HCT116 (cell line): ENCODE results near the gene UBALD2. TPM values are rescaled to one million over a fixed set of nuclear protein-coding genes. Genes with fewer than 3 reads are reported as not detected.

ENCODE experiments used
- ATAC-seq: fragments of 200-7000 bp; cut with Tn5 transposase; 2 replicates; pipeline ENCODE4 v1.9.1; 2020; ENCODE audit warnings: mild to moderate bottlenecking, moderate library complexity
- BruUV-seq: library from RNA; stranded (reverse); fragments of 400-500 nt; replicated peaks from 2 replicates; lab custom pipeline; 2021; lab: Mats Ljungman, UMichigan
- CTCF ChIA-PET: fragments of 300-600 bp; sonication (Branson Sonifier 250); formaldehyde crosslinking; loops from one replicate; lab custom pipeline; 2021; ENCODE audit warnings: antibody characterized with exemption; lab: Charles Lee
- POLR2A ChIA-PET: fragments of 300-600, 350-600 bp; sonication (Branson Sonifier 250); formaldehyde crosslinking; loops from one replicate; lab custom pipeline; 2021; ENCODE audit warnings: antibody characterized with exemption; lab: Charles Lee
- RAD21 ChIA-PET, 2 experiments: fragments of 300-600 bp; sonication (Branson Sonifier 250); formaldehyde crosslinking; loops; one replicate each; lab custom pipeline; 2023; ENCODE audit warnings: low total read pairs in 2 of 2; ENCODE audit not compliant: uncharacterized antibody in 2 of 2, unreplicated experiment in 2 of 2, low non-redundant PET in 1 of 2; lab: Charles Lee
- DNase-seq: peaks from one replicate; pipeline ENCODE4 v3.0.0-alpha.2; 2010; ENCODE audit warnings: low read depth, low spot score
- H2AFZ ChIP-seq: fragments of 200-600 bp; shearing (Covaris generic), sonication (generic); 2 replicates; pipeline ENCODE4 v1.6.1; 2017; ENCODE audit warnings: low read depth, mixed run types, mixed read lengths, antibody characterized with exemption, low read length; ENCODE audit not compliant: poor library complexity, severe bottlenecking
- H3K27ac ChIP-seq: 2 replicates; pipeline ENCODE4 v1.5.1; 2012; ENCODE audit warnings: low read depth, low read length
- H3K27me3 ChIP-seq: fragments of 200-600 bp; sonication (generic); 2 replicates; pipeline ENCODE4 v1.6.1; 2016; ENCODE audit warnings: mixed run types, low read length, mixed read lengths; ENCODE audit not compliant: insufficient read depth
- H3K36me3 ChIP-seq, 2 experiments: fragments of 200-500 bp in 1 of 2; fragments of 200-600 bp in 1 of 2; sonication (Bioruptor generic) in 1 of 2; sonication (generic) in 1 of 2; 2 replicates each; pipeline versions ENCODE4 v1.5.1 to v1.6.1; 2014 to 2016; ENCODE audit warnings: low read length in 2 of 2, inconsistent platforms in 1 of 2, mixed read lengths in 1 of 2, mixed run types in 1 of 2; ENCODE audit not compliant: insufficient read depth in 2 of 2, control insufficient read depth in 1 of 2
- H3K4me1 ChIP-seq, 2 experiments: fragments of 200-600 bp in 1 of 2; sonication (generic) in 1 of 2; 2 replicates each; pipeline versions ENCODE4 v1.5.1 to v1.6.1; 2012 to 2017; ENCODE audit warnings: low read length in 2 of 2, inconsistent platforms in 1 of 2, mild to moderate bottlenecking in 1 of 2, mixed read lengths in 1 of 2, mixed run types in 1 of 2, moderate library complexity in 1 of 2; ENCODE audit not compliant: insufficient read depth in 2 of 2, control insufficient read depth in 1 of 2
- H3K4me2 ChIP-seq: fragments of 200-600 bp; sonication (generic); 2 replicates; pipeline ENCODE4 v1.6.1; 2017; ENCODE audit warnings: mixed run types, low read length, mixed read lengths
- H3K4me3 ChIP-seq, 2 experiments: fragments of 200-600 bp in 1 of 2; sonication (generic) in 1 of 2; replicated peaks in 1 of 2; 2 replicates each; pipeline ENCODE4 v1.5.1; 2011 to 2016; ENCODE audit warnings: low read length in 2 of 2, control low read depth in 1 of 2, low read depth in 1 of 2, mild to moderate bottlenecking in 1 of 2, mixed read lengths in 1 of 2, mixed run types in 1 of 2
- H3K79me2 ChIP-seq: fragments of 200-600 bp; sonication (generic); 2 replicates; pipeline ENCODE4 v1.6.1; 2017; ENCODE audit warnings: mild to moderate bottlenecking, mixed run types, low read length, moderate library complexity, mixed read lengths; ENCODE audit not compliant: insufficient read depth
- H3K9ac ChIP-seq: fragments of 200-600 bp; sonication (generic); 2 replicates; pipeline ENCODE4 v1.6.1; 2016; ENCODE audit warnings: low read length, mixed read lengths
- H3K9me2 ChIP-seq: fragments of 200-600 bp; sonication (generic), shearing (Covaris generic); 2 replicates; pipeline ENCODE4 v1.6.1; 2017; ENCODE audit warnings: mixed run types, mild to moderate bottlenecking, moderate library complexity; ENCODE audit not compliant: insufficient read depth
- H3K9me3 ChIP-seq, 2 experiments: fragments of 200-500 bp in 1 of 2; fragments of 200-600 bp in 1 of 2; sonication (Bioruptor generic) in 1 of 2; sonication (generic) in 1 of 2; 2 replicates each; pipeline ENCODE4 v1.6.1; 2014 to 2017; ENCODE audit warnings: low read length in 2 of 2, mixed read lengths in 2 of 2, inconsistent platforms in 1 of 2, low read depth in 1 of 2, mild to moderate bottlenecking in 1 of 2, mixed run types in 1 of 2, moderate library complexity in 1 of 2; ENCODE audit not compliant: control insufficient read depth in 1 of 2, insufficient read depth in 1 of 2
- H4K20me1 ChIP-seq: fragments of 200-600 bp; sonication (generic), shearing (Covaris generic); 2 replicates; pipeline ENCODE4 v1.6.1; 2017; ENCODE audit warnings: mixed run types, mild to moderate bottlenecking, moderate library complexity; ENCODE audit not compliant: insufficient read depth
- ATF3 ChIP-seq: IDR thresholded peaks from 2 replicates; pipeline ENCODE4 v1.6.1; 2012
- CEBPB ChIP-seq: IDR thresholded peaks from 2 replicates; pipeline ENCODE4 v1.6.1; 2012; ENCODE audit warnings: low read depth
- CTCF ChIP-seq, 3 experiments: fragments of 200-600 bp in 1 of 3; sonication (generic) in 1 of 3; IDR thresholded peaks in 2 of 3; conservative IDR thresholded peaks in 1 of 3; 2 replicates each; pipeline ENCODE4 v1.5.1; 2012 to 2017; ENCODE audit warnings: low read depth in 2 of 3, low read length in 2 of 3, antibody characterized with exemption in 1 of 3, borderline replicate concordance in 1 of 3, control low read depth in 1 of 3, mild to moderate bottlenecking in 1 of 3, mixed read lengths in 1 of 3, mixed run types in 1 of 3, moderate library complexity in 1 of 3; ENCODE audit not compliant: insufficient read depth in 1 of 3
- ELF1 ChIP-seq: IDR thresholded peaks from 2 replicates; pipeline ENCODE4 v1.6.1; 2012; ENCODE audit warnings: low read depth, borderline replicate concordance
- EZH2 ChIP-seq: fragments of 200-600 bp; sonication (generic); IDR thresholded peaks from 2 replicates; pipeline ENCODE4 v1.6.1; 2017; ENCODE audit warnings: antibody characterized with exemption, mixed run types
- EZH2phosphoT487 ChIP-seq: fragments of 200-600 bp; IDR thresholded peaks from 2 replicates; pipeline ENCODE4 v1.6.1; 2018; ENCODE audit warnings: antibody characterized with exemption, borderline replicate concordance
- FOSL1 ChIP-seq: IDR thresholded peaks from 2 replicates; pipeline ENCODE4 v1.6.1; 2012; ENCODE audit warnings: low read depth
- JUND ChIP-seq: IDR thresholded peaks from 2 replicates; pipeline ENCODE4 v1.6.1; 2012
- YY1 ChIP-seq: IDR thresholded peaks from 2 replicates; pipeline ENCODE4 v1.6.1; 2011; ENCODE audit warnings: low read length, low read depth, moderate library complexity, mild to moderate bottlenecking; ENCODE audit not compliant: insufficient replicate concordance; ENCODE audit errors: extremely low read depth
- ZFX ChIP-seq: fragments of 450-650 bp; IDR thresholded peaks from 2 replicates; pipeline ENCODE4 v1.6.1; 2017
- ZNF274 ChIP-seq: fragments of 200-500 bp; sonication (Bioruptor generic); IDR thresholded peaks from 2 replicates; pipeline ENCODE4 v1.6.1; 2014; ENCODE audit warnings: mild to moderate bottlenecking, low read depth, low read length, inconsistent platforms
- intact Hi-C: fragments of 100-400 bp; cut with micrococcal nuclease; formaldehyde crosslinking; loops from 2 replicates; pipeline ENCODE4 v1.10.0; 2022
- total RNA-seq: library from RNA; stranded (reverse); gene quantifications from one replicate; pipeline ENCODE4 v1.2.1, GENCODE V29; 2021; ENCODE audit not compliant: unreplicated experiment

The UBALD2 gene
- total RNA-seq, 1 experiment from 2014 or later, result 94.3 TPM

- no peak for ATAC-seq
- intact Hi-C loops, result loop anchor here (2.0 to 5.0 kb wide), 2 partner anchors 251 to 264 kb away; partner anchors contain the start of gene EVPL
Observed at GRCh38 chr17:76278268-76278908, 13.2 kb downstream of the UBALD2 start.

More at GRCh38 chr17:76278268-76278908, 13.2 kb downstream of the UBALD2 start:
- ChIA-PET RAD21 (interaction anchor here in 1 of 2 experiments (1.2 kb wide), 1 partner anchor 264 kb away, joined by 4 read pairs; no protein-coding TSS in a partner anchor), CTCF (interaction anchor here (1.8 to 5.1 kb wide), 6 partner anchors 11 to 264 kb away, joined by 11 to 132 read pairs (median 20); partner anchors contain the start of genes EXOC7 and UBALD2), POLR2A (interaction anchor here (2.2 kb wide), 1 partner anchor 157 kb away, joined by 5 read pairs; no protein-coding TSS in a partner anchor)
- Histone ChIP-seq H3K27ac (no peak overlapping the region; the same call in 1 of the 2 replicates), H3K9me2 (no peaks in the 10 kb centered on the region), H3K4me1 (peaks cover 0 to 15% of the 10 kb centered on the region in 2 experiments; a peak in 2 of 4 replicates), H3K9ac (no peak overlapping the region), H3K27me3 (no peaks in the 10 kb centered on the region), H3K79me2 (no peaks in the 10 kb centered on the region), H3K36me3 (no peaks in the 10 kb centered on the region), H4K20me1 (no peaks in the 10 kb centered on the region), H3K4me3 (no peak overlapping the region), H3K4me2 (no peak overlapping the region), H3K9me3 (no peaks in the 10 kb centered on the region), H2AFZ (no peak overlapping the region)
- no peak for TF ChIP-seq CEBPB
- TF ChIP-seq JUND, result no peak
- no peak for TF ChIP-seq EZH2
- TF ChIP-seq EZH2phosphoT487, result no peak
- no peak for TF ChIP-seq ZNF274
- TF ChIP-seq YY1, result no peak
- TF ChIP-seq CTCF (IDR thresholded peaks at IDR 0.05 in 2 of 3, conservative IDR thresholded peaks at IDR 0.05 in 1 of 3; ENCODE audit: borderline replicate concordance in 1 of 3, insufficient read depth in 1 of 3, low read depth in 2 of 3, low read length in 2 of 3), result no peak
- no peak for TF ChIP-seq FOSL1
- TF ChIP-seq ATF3, result no peak
- TF ChIP-seq ELF1, result no peak
- no peak for TF ChIP-seq ZFX
- no peak for DNase-seq
- BruUV-seq, result no TSS peak
